ENCODE results near the gene EXT2. TPM values are rescaled to one million over a fixed set of nuclear protein-coding genes. Genes with fewer than 3 reads are reported as not detected.

EXT2 gene
- total RNA-seq, 2 experiments from 2014 or later = 27.0 to 28.1 TPM

DNA sequence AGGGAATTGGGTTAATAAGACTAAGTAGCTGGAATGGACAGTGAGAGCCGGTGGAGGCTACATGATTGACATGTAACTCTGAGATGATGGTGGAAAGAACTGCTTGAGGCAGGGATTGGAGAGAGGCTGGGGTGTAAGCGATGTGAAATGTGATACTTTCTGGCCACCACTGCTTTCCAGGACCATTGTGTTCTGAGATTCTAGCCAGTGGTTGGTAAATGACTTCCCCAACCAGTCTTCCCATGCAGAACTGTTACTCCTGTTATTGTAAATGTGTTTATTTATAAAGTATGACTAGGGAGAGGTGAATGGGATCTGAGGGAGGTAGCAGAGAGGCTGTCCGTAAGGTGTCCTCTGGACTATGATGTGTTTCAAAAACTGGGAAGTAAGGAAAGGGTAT, 18.1 kb downstream of the EXT2 start:
- Mint-ChIP-seq H3K9me3 (no peaks in the 10 kb centered on the region), H3K4me3 (no peak overlapping the region), H3K27me3 (no peaks in the 10 kb centered on the region), H3K27ac (no peak overlapping the region), H3K4me1 (ENCODE audit: low read depth) (peaks cover 8% of the 10 kb centered on the region), H3K36me3 (peaks cover 39% of the 10 kb centered on the region)
- no peak for DNase-seq
- intact Hi-C loops (cut with micrococcal nuclease) = loop anchor here (5.0 kb wide), 2 partner anchors 46 to 424 kb away; partner anchors contain the start of gene ACCS
- ChIA-PET CTCF (no interaction called here), POLR2A (no interaction called here)

DNA sequence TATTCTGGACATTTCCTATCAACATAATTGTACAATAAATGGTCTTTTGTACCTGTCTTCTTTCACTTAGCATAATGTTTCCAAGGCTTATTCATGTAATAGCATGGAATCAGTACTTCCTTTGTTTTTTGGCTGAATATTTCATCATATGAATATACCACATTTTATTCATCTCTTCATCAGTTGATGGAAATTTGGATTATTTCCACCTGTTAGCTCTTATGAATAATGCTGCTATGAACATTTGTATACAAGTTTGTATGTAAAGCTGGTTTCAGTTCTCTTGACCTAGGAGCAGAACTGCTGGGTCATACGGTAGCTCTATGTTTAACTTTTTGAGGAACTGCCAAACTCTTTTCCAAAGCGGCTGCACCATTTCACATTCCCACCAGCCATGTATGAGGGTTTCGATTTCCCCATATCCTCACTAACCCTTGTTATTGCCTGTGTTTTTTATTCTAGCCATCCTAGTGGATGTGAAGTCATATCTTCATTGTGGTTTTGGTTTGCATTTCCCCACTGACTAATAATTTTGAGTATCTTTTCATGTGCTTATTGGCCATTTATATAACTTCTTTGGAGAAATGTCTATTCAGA, 20.9 kb downstream of the EXT2 start:
- intact Hi-C loops (cut with micrococcal nuclease) = no loop called here
- H3K27me3 Mint-ChIP-seq = no peaks in the 10 kb centered on the region
- H3K4me1 Mint-ChIP-seq (ENCODE audit: low read depth) = peaks cover 2% of the 10 kb centered on the region
- H3K4me3 Mint-ChIP-seq = no peak overlapping the region
- peaks cover 39% of the 10 kb centered on the region for H3K36me3 Mint-ChIP-seq
- POLR2A ChIA-PET = no interaction called here
- no peak for DNase-seq
- no peak overlapping the region for H3K27ac Mint-ChIP-seq
- CTCF ChIA-PET = interaction anchor here (1.0 kb wide), 1 partner anchor 17 kb away, joined by 4 read pairs; no protein-coding TSS in a partner anchor
- H3K9me3 Mint-ChIP-seq = no peaks in the 10 kb centered on the region

DNA sequence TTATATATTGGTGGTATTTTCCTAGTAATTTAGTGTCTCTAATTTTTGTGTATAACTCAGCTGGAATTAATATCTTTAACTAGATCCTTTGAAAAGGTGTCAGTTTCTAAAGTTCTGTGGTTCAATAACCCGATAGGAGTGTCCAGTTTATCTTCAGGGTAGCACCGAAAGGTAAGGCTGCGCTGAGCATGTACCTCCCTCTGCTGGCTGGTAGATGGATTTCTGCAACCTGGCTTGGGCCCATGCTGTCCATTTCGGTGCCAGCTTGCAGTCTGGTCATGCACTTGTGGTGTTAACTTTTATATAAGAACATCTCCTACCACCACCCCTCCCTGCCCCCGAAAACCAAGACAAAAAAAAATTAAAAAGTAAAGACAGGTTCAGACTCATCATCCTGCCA, 24.7 kb downstream of the EXT2 start:
- no peak overlapping the region for H3K27ac Mint-ChIP-seq
- no peaks in the 10 kb centered on the region for H3K27me3 Mint-ChIP-seq
- no peaks in the 10 kb centered on the region for H3K9me3 Mint-ChIP-seq
- H3K4me3 Mint-ChIP-seq = no peak overlapping the region
- CTCF ChIA-PET = interaction anchor here (1.0 to 2.0 kb wide), 5 partner anchors 10 to 26 kb away, joined by 3 to 22 read pairs (median 3); partner anchors contain the start of gene EXT2
- peaks cover 33% of the 10 kb centered on the region for H3K36me3 Mint-ChIP-seq
- POLR2A ChIA-PET = no interaction called here
- intact Hi-C loops (cut with micrococcal nuclease) = no loop called here
- no peaks in the 10 kb centered on the region for H3K4me1 Mint-ChIP-seq (ENCODE audit: low read depth)
- no peak for DNase-seq

DNA sequence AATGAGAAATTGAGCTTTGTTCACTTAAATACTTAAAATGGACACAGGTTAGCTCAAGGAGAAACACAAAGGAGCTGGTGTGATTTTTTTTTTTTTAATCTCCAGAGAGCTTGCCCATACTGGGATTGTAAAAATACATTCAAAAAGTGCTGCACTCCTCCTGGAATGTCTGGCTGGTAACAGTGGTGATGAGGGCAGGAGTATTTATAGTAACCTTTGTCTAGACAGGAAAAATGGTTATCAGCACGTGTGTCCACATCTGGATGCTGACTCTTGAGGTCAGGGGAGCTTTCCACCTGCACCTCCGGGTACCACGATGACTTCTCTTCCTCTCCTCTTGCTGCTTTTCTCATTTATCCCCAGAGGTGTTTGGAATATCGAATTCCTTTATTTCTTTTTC, 30.1 kb downstream of the EXT2 start:
- no peak for DNase-seq
- no peaks in the 10 kb centered on the region for H3K9me3 Mint-ChIP-seq
- ChIA-PET POLR2A (no interaction called here), CTCF (interaction anchor here (0.9 kb wide), 1 partner anchor 15 kb away, joined by 3 read pairs; no protein-coding TSS in a partner anchor)
- no peaks in the 10 kb centered on the region for H3K27me3 Mint-ChIP-seq
- H3K36me3 Mint-ChIP-seq = peaks cover 42% of the 10 kb centered on the region
- H3K27ac Mint-ChIP-seq = no peak overlapping the region
- no peaks in the 10 kb centered on the region for H3K4me1 Mint-ChIP-seq (ENCODE audit: low read depth)
- H3K4me3 Mint-ChIP-seq = no peak overlapping the region
- intact Hi-C loops (cut with micrococcal nuclease) = no loop called here

DNA sequence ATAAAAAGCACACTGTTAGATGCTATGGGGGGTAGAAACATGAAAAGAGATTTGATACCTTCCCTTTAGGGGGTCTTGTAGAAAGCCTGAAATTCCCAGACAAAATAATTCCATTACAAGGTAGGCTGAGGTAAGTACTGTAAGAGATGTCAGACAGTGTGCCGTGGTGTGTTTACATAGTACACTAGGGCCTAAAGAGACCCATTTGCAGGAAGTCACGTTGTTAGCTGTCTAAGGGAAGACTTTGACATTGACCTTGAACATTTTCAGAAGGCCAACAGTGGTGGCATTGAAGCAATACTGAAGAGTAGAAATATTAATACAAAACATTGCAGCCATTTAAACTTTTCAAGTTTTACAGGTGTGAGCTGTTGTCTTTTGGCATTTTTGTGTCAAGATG, 30.8 kb downstream of the EXT2 start:
- CTCF ChIA-PET = interaction anchor here (0.9 kb wide), 1 partner anchor 16 kb away, joined by 3 read pairs; no protein-coding TSS in a partner anchor
- H3K4me3 Mint-ChIP-seq = no peak overlapping the region
- intact Hi-C loops (cut with micrococcal nuclease) = no loop called here
- peaks cover 46% of the 10 kb centered on the region for H3K36me3 Mint-ChIP-seq
- H3K27me3 Mint-ChIP-seq = no peaks in the 10 kb centered on the region
- no peak for DNase-seq
- POLR2A ChIA-PET = no interaction called here
- no peaks in the 10 kb centered on the region for H3K9me3 Mint-ChIP-seq
- no peaks in the 10 kb centered on the region for H3K4me1 Mint-ChIP-seq (ENCODE audit: low read depth)
- no peak overlapping the region for H3K27ac Mint-ChIP-seq

DNA sequence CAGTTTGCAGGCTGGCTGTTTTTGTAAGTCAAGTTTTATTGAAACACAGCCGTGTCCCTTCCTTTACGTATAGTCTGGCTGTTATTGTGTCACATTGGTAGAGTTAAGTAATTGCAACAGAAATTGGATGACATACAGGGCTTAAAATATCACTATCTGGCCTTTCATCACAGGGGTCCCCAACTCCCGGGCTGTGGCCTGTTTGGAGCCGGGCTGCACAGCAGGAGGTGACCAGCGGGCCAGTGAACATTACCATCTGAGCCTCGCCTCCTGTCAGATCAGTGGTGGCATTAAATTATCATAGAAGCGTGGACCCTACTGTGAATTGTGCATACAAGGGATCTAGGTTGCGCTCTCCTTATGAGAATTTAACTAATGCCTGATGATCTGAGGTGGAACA, 31.7 kb downstream of the EXT2 start:
- no peak overlapping the region for H3K4me3 Mint-ChIP-seq
- POLR2A ChIA-PET = no interaction called here
- no peak overlapping the region for H3K27ac Mint-ChIP-seq
- H3K9me3 Mint-ChIP-seq = no peaks in the 10 kb centered on the region
- CTCF ChIA-PET = no interaction called here
- peaks cover 49% of the 10 kb centered on the region for H3K36me3 Mint-ChIP-seq
- H3K27me3 Mint-ChIP-seq = no peaks in the 10 kb centered on the region
- intact Hi-C loops (cut with micrococcal nuclease) = no loop called here
- H3K4me1 Mint-ChIP-seq (ENCODE audit: low read depth) = no peaks in the 10 kb centered on the region
- DNase-seq = no peak

DNA sequence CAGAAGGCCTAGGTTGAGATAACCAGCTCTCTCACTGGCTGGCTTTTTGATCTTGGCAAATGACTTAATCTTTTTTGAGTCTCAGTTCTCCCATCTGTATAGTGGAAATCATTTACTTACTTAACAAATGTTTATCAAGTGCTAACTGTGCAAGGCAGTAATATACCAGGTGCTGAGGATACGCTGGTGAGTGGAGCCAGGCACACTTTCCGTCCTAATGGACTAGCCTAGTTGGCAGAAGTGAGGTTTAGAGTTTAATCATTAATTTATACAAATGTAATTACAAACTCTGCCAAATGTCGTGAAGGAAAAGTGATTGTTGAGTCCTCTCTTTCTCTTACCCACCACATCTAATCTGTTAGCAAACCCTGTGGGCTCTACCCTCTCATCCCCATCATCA, 33.3 kb downstream of the EXT2 start:
- peaks cover 54% of the 10 kb centered on the region for H3K36me3 Mint-ChIP-seq
- ChIA-PET CTCF (no interaction called here), POLR2A (no interaction called here)
- no peak for DNase-seq
- no peaks in the 10 kb centered on the region for H3K4me1 Mint-ChIP-seq (ENCODE audit: low read depth)
- intact Hi-C loops (cut with micrococcal nuclease) = no loop called here
- H3K4me3 Mint-ChIP-seq = no peak overlapping the region
- H3K27ac Mint-ChIP-seq = no peak overlapping the region
- no peaks in the 10 kb centered on the region for H3K9me3 Mint-ChIP-seq
- H3K27me3 Mint-ChIP-seq = no peaks in the 10 kb centered on the region

DNA sequence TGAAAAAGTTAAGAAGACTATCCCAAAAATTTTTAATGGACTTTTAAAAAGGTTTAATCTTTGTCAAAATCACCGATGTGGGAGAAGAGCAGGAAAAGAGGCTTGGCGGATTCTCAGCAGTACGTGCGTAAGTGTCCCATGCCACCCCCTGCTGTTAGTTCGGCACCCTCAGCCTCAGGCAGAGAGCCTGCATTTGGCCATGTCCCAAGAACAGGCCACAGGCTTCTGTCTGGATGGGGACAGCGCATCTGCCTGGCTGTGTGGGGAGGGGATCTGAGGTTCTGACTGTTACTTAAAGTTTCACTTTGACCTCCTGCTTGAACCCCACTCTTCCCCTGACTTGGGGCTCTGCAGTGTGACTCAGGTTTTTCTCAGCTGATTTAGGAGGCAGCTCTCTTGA, 35.3 kb downstream of the EXT2 start:
- Mint-ChIP-seq H3K9me3 (no peaks in the 10 kb centered on the region), H3K27me3 (no peaks in the 10 kb centered on the region), H3K36me3 (peaks cover 47% of the 10 kb centered on the region), H3K4me1 (ENCODE audit: low read depth) (no peaks in the 10 kb centered on the region), H3K27ac (no peak overlapping the region), H3K4me3 (no peak overlapping the region)
- intact Hi-C loops (cut with micrococcal nuclease) = no loop called here
- CTCF ChIA-PET = interaction anchor here (1.2 kb wide), 1 partner anchor 29 kb away, joined by 3 read pairs; no protein-coding TSS in a partner anchor
- no peak for DNase-seq
- POLR2A ChIA-PET = no interaction called here

DNA sequence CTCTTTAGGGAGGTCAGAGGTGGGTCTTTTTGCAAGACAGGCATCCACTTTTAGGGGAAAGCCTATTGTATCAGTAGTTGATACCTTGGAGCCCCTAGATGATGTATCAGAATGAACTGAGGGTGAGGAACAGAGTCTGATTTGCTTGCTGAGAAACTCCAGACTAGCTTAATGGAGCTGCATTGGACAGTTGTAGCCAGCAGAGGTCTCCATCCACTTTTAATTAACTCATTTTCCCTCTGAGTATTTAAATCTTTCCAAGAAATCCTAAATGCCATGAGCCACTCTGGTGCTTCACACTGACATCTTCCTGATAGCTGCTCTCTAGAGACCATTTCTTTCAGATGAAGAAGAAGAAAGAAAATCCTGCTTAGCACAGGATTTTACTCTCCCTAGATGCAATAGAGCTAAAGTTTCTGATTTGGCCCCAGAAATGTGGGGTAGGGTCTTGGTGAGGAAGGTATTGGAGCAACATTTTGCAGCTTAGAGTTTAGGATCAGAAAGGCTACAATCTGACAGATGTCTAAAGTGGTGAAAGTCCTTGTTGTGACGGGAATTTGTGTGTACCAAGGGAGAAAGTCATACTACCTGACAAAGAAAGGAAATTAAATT, 38.0 kb downstream of the EXT2 start:
- ChIA-PET CTCF (interaction anchor here (0.6 to 2.0 kb wide), 11 partner anchors 12 to 152 kb away, joined by 3 to 9 read pairs (median 3); no protein-coding TSS in a partner anchor), POLR2A (no interaction called here)
- H3K36me3 Mint-ChIP-seq = peaks cover 33% of the 10 kb centered on the region
- H3K9me3 Mint-ChIP-seq = no peaks in the 10 kb centered on the region
- H3K4me3 Mint-ChIP-seq = no peak overlapping the region
- no peaks in the 10 kb centered on the region for H3K4me1 Mint-ChIP-seq (ENCODE audit: low read depth)
- H3K27me3 Mint-ChIP-seq = no peaks in the 10 kb centered on the region
- no peak overlapping the region for H3K27ac Mint-ChIP-seq
- no peak for DNase-seq
- intact Hi-C loops (cut with micrococcal nuclease) = no loop called here

DNA sequence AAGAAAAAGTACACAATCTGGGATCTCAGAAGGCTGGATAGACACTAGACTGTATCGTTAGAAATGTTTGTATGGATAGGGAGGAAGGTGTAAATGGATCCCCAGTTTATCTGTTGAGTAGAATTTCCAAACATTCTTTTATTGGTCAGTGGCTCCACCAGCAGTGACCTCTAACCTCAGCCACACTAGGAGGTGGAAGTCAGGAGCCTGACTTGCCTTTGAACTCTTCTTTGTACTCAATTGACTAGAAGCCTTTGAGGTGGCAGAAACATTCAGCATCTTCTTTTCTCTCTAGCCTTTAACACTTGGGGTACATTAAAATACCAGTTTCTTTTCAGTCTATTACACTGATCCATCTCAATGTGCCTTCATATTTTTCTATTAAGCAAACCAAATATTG, 39.1 kb downstream of the EXT2 start:
- CTCF ChIA-PET = interaction anchor here (0.9 to 1.3 kb wide), 3 partner anchors 40 to 66 kb away, joined by 3 to 5 read pairs (median 3); no protein-coding TSS in a partner anchor
- no peak overlapping the region for H3K27ac Mint-ChIP-seq
- intact Hi-C loops (cut with micrococcal nuclease) = no loop called here

DNA sequence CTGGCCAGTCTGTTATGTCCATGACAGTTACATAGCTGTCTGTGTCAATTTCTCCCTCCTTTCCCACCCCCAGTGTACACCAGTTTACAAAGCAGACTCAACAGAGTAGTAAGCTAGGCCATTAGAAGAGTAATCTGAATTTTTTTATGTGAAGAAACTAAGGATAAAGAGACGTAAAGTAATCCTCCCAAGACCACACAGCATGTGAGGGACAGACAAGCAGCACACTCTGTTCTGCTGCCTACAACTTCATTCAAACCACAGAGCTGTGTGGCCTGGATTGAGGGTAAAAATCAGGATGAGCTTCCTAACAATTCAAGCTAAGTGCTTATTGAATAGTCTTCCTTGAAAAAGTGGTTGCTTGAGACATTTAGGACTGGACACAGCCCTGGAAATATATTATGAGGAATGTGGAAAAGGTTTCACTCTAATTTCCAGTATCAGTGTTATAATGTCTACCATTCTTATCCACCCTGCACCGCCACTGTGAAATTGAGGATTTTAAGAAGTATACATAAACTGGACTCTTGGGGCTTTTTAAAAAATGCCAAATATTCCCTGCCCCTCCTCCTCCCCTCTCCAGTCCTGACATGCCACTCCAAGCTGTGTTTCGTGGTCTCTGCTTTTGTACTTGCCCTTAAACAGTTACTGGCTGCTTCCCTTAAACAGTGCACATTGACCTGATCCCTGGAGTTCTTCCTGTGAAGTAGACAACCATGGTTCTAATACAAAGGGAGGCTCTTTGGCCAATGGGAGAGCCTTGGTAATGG, 40.9 kb downstream of the EXT2 start:
- CTCF ChIA-PET = interaction anchor here (1.1 to 3.0 kb wide), 2 partner anchors 42 to 150 kb away, joined by 5 to 13 read pairs; no protein-coding TSS in a partner anchor
- Mint-ChIP-seq H3K27me3 (no peaks in the 10 kb centered on the region), H3K36me3 (peaks cover 16% of the 10 kb centered on the region), H3K4me1 (ENCODE audit: low read depth) (no peaks in the 10 kb centered on the region), H3K27ac (no peak overlapping the region), H3K4me3 (no peak overlapping the region), H3K9me3 (no peaks in the 10 kb centered on the region)
- no peak for DNase-seq
- intact Hi-C loops (cut with micrococcal nuclease) = no loop called here
- POLR2A ChIA-PET = no interaction called here

More for the DNA sequence above, 39.1 kb downstream of the EXT2 start:
- no peak overlapping the region for H3K4me3 Mint-ChIP-seq
- POLR2A ChIA-PET = no interaction called here
- no peaks in the 10 kb centered on the region for H3K9me3 Mint-ChIP-seq
- no peaks in the 10 kb centered on the region for H3K27me3 Mint-ChIP-seq
- H3K4me1 Mint-ChIP-seq (ENCODE audit: low read depth) = no peaks in the 10 kb centered on the region
- peaks cover 31% of the 10 kb centered on the region for H3K36me3 Mint-ChIP-seq
- no peak for DNase-seq

DNA sequence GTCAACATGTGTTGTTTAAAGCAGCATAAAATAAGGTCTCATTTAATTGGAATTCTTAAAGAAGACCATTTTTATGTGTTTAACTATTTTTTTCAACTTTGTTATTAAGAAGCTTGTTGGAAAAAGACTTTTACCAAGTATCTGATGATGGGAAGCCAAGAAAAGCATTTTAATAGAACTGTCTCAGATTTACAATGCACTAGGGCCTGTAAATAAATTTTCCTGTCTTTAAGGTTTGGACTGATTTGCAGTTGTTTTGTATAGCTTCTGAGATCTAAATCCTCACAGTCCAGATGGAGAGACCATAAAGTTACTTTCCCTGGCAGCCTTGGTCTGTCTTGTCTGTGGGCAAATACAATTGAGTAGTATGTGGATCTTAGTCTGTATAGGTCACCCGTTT, 41.6 kb downstream of the EXT2 start:
- Mint-ChIP-seq H3K9me3 (no peaks in the 10 kb centered on the region), H3K4me1 (ENCODE audit: low read depth) (no peaks in the 10 kb centered on the region), H3K36me3 (peaks cover 14% of the 10 kb centered on the region), H3K4me3 (no peak overlapping the region), H3K27me3 (no peaks in the 10 kb centered on the region), H3K27ac (no peak overlapping the region)
- intact Hi-C loops (cut with micrococcal nuclease) = no loop called here
- POLR2A ChIA-PET = no interaction called here
- no peak for DNase-seq
- CTCF ChIA-PET = interaction anchor here (0.8 to 3.0 kb wide), 2 partner anchors 16 to 43 kb away, joined by 3 to 13 read pairs; no protein-coding TSS in a partner anchor
